ENCODE data around the gene CDH4.

The CDH4 gene

GRCh38 chr20:61539706-61540360 is 287.8 kb downstream of the CDH4 start:
- no peak for DNase-seq

DNA sequence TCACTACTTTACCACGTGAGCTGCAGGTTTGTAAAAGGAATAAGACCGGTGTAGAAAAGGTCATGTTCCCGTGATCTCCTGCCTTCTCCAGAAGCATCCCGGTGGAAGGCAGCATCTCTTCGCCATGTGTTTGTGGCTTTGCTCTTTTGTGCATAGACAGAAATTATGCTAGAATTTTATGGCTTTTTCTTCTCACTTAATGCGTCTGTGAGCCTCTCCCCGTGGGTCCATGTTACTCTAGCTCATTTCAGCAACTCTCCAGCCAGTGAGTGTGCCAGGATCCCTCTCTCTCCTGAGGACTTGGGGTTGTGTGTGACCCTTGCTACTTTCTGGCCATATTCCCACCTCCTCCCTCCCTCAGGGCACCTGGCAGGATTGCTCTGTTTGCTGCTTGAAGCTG is 289.5 kb downstream of the CDH4 start:
- no peak for DNase-seq

DNA sequence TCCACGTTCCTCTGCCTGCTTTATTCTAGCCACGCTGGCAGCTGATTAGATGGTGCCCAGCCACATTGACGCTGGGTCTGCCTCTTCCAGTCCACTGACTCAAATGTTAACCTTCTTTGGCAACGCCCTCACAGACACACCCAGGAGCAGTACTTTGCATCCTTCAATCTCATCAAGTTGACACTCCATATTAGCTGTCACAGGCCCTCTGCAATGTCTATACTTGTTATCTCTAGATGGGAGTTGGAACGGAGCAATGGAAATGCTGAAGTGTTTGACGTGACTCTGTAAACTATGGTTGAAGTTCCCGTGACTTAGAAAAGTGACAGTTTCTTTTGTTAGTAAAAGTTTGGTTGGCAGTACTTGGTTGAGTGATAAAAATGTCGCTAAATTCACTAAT is 291.0 kb downstream of the CDH4 start:
- no peak for DNase-seq

DNA sequence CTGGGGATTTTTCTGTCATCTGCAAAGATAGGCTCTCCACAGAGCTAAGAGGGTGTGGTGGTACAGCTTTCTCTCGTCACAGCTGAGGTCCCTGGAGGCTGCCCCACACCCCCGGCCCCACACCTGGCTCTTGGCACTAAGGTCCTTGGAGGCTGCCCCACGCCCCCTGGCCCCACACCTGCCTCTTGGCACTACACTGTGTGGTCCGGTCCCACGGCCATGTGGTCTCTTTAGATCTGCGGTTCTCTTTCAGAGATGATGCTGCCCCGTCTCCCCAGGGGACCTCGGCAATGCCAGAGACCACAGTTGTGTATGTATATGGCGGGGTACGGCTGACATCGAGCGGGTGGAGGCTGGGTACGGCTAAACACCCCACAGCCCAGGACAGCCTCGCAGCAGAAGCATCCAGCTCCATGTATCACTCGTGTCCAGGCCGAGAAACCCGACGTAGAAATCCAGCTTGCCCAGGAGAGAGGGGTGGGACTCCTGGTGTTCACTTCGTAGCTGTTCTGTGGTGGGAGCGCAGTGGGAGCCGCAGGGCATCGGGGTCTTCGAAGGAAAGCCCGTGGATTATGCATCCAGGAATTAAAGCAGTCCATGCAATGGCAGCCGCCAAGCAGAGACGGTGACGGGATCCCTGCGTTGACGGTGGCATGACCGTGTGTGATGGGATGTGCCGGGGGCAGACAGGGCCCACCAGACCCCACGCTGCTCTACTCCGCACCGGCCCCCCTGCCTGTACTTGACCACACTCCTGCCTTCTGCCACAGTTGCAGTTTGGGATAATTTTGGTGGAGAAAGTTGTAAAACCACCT is 292.1 kb downstream of the CDH4 start:
- DNase-seq: no peak

- DNase-seq: no peak
These were observed 293.1 kb downstream of the CDH4 start for GRCh38 chr20:61544910-61545889.

DNA sequence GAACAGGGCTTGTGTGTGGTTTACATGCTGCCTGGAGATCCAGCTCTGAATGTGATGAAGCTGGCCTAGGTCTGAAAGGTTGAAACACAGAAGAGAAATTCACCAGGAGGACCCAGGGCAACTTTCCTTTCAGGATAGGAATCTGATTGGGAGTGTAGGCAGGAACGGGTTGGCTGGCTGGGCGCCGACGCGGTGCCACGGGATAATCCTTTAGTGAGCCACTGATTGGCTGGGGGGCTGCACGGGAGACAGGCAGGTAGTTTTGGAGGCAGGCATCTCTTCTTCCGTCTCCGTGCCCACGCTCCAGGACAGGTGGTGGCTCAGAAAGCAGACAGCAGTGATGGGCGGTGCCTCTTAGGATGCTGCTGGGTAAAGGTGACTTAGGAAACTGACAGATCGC is 294.6 kb downstream of the CDH4 start:
- no peak for DNase-seq

DNA sequence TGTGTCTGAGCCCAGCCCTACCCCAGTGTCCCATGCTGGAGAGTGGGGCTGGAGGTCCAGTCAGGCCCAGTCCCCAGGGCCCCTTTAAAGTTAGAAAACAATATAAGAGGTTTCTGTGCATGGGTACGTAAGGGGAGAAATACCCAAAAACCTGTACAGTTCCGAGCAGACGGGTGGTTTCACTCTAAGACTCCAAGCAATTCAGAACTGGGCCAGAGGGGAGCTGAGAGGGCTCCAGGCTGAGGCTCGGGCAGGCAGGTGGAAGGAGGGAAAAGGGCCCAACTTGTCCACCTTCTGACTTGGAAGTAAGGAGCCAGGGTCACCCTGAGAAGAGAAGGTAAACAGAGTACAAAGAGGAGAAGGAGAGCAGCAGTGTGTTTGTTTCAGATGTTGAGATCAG is 296.0 kb downstream of the CDH4 start:
- no peak for DNase-seq

DNA sequence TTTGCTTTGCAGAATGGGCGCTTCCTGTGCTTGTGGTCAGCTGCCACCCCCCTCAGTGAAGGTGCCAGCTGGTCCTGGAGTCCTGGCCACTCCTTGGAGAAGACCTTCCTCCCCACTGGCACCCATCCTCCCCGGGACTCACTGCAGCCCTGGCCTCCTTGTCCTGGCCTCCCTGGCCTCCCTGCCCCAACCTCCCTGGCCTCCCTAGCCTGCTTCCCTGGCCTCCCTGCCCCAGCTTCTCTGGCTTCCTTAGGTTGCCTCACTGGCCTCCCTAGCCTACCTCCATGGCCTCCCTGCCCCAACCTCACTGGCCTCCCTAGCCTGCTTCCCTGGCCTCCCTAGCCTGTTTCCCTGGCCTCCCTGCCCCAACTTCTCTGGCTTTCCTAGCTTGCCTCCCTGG is 297.8 kb downstream of the CDH4 start:
- no peak for DNase-seq

DNA sequence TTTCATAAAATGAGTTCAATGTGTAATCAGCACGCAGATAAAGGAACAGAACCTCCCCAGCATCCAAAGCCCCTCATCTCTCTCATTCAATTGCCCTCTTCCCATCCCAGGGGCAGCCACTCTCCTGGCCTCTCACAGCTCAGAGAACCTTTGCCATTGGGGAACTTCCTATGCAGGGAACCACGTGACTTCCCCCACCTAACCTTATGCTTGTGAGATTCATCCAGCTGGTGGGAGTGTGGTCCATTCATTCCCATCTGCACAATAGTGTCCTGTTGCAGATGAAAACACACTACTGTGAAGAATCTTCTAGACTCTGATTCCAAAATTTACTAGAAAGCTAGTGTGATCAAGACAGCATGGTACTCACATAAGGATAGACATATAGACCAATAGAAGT is 299.3 kb downstream of the CDH4 start:
- DNase-seq: no peak

DNA sequence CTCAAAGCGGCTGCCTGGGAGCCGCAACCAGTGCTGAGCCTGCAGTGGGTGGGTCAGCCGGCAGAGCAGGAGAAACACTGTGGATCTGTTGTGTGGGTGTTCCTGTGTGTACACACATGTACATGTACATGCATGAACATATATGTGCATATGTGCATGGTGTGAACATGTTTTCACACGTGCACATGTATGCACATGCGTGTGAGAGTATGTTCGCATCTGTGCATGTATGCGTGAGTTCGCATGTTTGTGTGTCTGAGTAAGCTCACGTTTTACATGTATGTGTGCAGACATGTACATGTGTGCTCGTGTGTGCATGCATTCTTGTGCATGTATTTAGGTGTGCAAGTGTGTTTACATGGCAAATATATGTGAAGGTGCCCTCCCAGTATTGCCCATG is 302.6 kb downstream of the CDH4 start:
- DNase-seq: no peak

GRCh38 chr20:61555566-61555965 is 303.5 kb downstream of the CDH4 start:
- no peak for DNase-seq

GRCh38 chr20:61556111-61556510 is 304.1 kb downstream of the CDH4 start:
- DNase-seq: no peak

- DNase-seq: no peak
These were observed 304.6 kb downstream of the CDH4 start for GRCh38 chr20:61556673-61557072.

DNA sequence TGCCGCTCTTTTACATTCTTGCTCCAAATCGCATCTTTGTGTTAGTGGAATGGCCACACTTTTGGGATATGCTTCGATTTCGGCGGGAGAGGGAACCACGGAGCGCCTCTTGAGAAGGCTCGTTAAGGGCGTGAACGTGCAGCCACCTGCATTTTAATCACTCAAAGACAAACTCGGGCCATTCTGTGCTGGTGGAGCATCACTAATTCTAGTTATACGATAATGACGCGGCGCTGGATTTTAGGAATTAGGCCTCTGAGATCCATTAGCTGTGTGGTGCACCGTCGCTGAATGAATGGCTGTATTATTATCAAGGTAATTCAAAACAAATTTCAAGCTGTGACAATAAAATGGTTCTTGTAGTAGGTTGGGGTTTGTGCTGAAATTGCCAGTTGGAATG is 305.6 kb downstream of the CDH4 start:
- DNase-seq: no peak

DNA sequence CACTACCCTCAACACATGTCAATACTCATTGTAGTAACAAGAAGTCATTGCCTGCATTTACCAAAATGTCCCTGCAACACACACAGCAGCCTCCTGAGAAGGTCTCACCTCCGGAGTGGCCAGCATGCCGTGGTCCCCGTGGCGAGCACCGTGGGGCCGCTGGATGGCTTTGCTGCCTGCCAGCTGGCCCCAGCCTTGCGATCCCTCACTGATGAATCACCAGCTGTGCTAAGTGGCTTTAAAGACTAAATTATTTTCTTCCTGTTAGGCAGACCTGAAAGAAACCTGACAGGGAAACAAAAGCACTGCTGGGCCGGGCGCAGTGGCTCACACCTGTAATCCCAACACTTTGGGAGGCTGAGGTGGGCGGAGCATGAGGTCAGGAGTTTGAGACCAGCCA is 306.7 kb downstream of the CDH4 start:
- no peak for DNase-seq

DNA sequence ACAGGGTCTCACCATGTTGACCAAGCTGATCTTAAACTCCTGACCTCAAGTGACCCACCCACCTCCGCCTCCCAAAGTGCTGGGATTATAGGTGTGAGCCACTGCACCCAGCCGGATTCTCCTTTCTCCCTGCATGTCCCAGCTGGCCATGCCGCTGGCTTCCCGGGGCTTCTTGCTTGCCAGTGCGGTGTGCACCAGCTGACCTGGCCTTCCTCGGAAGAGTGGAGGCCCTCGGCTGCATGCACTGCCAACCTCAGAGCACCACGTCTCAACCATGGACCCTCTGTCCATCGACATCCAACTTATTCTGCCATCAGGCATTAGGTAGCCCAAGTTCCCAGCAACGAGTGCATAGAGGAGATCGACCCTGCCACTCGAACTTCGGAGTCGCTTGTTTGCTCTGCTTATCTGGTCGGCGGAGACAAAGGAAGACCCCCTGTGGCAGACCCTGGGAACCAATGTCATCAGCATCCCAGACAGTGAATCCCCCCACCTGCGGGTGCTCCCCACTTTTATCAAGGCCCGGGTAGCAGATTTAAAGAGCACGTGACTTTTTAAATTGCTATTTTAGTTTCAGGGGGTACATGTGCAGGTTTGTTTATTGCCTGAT is 307.8 kb downstream of the CDH4 start:
- DNase-seq: no peak

DNA sequence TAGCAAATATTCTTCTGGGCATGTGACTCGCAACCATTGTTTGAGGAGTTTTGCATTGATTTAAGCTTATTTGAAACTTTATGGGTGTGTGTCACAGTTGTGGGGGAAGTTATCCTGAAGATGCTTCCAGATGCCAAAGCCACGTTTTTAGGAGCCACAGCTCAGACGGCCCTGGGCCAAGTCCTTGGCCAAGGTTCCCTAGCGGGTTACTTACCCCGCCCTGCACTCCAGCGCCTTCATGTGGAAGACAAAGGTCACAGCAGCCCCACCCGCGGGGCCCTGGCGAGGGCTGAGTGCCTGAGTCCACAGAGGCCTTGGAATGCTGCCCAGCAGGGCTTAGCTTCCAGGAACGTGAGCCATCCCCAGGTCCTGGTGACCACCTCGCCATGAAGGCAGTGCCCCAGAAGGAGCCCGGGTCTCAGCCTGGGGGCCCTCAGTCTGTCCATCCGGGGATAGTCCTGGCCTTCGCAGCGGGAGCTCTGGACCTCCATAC is 308.3 kb downstream of the CDH4 start:
- DNase-seq: no peak

DNA sequence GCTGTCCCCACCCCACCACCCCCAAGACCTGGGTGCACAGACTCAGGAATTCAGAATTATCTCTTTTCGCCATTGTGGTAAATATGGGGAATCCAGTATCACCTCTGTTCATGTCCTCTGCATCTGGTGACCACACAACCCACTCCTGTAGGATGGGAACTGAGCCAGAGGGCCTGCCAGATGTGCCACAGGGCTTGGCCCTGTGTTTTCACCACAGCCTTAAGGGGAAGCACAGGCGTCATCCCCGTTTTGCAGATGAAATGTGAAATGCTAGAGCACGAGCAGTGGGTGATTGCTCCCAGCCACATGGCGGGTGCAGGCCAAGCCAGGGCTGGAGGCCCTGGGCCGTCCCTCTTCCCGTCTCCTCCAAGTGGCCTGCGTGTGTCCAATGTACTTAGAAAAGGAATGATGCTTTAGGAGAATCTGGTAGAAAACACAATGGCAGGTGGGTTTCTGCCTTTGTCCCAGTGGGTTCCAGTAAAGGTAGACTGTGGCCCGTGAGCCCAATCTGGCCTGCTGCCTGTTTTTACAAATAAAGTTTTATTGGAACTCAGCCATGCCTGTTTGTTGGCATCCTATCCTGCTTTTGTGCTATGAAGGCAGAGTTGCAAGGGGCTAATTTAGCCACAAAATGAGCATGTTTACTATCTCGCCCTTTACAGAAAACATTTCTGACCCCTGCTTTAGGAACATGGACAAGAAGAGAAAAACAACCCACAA is 309.2 kb downstream of the CDH4 start:
- DNase-seq: no peak

- no peak for DNase-seq
These were observed 310.4 kb downstream of the CDH4 start for GRCh38 chr20:61562491-61562890.

DNA sequence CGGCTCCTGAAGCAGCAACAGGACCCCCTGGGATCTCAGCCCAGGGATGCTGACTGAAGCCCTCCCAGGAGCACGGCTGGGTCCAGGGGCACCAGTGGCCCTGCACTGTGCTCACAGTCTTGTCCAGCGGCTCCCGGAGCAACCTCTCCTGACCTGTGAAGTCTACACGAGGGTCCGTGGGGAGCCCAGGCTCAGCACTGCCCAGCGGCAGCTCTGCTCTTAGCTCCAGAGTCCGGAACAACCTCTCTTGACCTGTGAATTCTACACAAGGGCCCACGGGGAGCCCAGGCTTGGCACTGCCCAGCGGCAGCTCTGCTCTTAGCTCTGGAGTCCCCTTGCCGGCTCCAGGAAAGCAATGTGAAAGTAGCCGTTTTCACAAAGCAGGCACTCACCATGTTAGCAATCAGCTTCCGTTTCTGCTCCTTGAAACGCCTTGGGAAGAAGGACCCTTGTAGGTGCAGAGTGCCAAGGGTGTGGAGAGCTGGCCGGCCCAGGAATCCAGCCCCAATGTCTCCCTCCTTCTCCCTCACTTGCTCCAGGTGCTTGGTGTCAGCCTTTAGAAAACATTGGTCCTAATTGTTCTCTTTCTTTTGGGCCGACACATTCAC is 310.9 kb downstream of the CDH4 start:
- DNase-seq: no peak

DNA sequence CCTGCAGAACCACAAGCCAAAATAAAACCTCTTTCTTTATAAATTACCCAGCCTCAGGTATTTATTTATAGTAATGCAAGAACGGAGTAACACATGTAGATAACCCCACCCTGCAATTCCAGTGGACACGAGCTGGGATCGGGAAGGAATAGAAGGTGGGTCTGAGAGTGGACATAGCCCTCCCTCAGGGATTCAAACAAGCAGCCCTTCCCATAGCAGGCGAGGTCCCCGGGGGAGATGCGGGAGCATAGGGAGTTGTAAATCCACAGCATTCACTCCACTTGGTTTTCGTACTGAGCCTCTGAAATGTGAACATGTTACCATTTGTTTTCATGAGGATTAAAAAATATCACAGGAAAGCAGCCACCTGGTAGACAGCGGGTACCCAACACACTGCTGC is 312.6 kb downstream of the CDH4 start:
- DNase-seq: no peak

- no peak for DNase-seq
These were observed 313.7 kb downstream of the CDH4 start for GRCh38 chr20:61565791-61566190.
